ENCODE results near the gene UGT1A10.
"Not testable (repeated sequence)": the region's sequence is repeated elsewhere in the genome, so short reads cannot be mapped to it uniquely, and the experiment has no call there.

UGT1A10 gene

DNA sequence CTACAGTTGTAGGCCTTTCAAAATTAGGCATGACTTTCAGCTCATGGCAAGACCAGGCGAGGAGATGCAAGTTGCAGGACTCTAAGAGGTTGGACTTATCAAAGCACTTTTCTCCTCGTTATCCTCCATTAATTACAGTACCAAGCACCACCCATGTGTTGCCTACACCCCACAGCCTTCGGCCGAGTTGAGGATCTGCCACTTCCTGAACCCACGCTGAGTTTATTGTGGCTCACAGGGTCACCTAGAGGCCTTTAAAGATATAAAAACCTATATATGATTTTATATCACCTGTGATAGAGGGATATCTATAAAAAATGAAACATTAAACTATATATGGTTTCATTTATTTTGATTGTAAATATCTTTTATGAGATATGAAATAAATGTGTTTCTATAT lies 2.6 kb downstream of the UGT1A10 start:
- no peak overlapping the region for H3K27ac Mint-ChIP-seq
- H3K9me3 Mint-ChIP-seq (ENCODE audit: low read depth) = no peaks in the 10 kb centered on the region
- peaks cover 11% of the 10 kb centered on the region for H3K4me1 Mint-ChIP-seq (ENCODE audit: low read depth)
- H3K36me3 Mint-ChIP-seq = peaks cover 2% of the 10 kb centered on the region
- peaks cover 13% of the 10 kb centered on the region for H3K27me3 Mint-ChIP-seq
- H3K4me3 Mint-ChIP-seq = no peak overlapping the region

DNA sequence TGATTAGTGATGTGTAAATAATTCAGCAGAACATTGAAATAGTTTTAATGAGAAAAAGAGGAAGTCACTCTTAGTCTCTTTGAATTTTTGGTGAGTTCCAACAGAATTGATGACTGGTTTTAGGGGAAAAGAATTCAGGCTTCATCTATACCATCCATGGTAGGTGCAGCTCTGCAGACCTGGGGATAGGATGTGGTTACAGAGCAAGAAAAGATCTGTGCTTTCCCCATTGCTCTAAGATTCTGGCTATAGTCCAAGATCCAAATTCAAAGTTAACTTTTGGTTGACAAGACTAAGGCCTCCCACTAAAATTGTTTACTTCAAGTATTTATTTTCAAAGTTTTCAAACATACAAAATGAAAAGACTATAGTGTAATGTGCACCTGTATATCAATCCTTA lies 3.6 kb downstream of the UGT1A10 start:
- H3K4me1 Mint-ChIP-seq (ENCODE audit: low read depth) = peaks cover 11% of the 10 kb centered on the region
- peaks cover 7% of the 10 kb centered on the region for H3K27me3 Mint-ChIP-seq
- no peaks in the 10 kb centered on the region for H3K9me3 Mint-ChIP-seq (ENCODE audit: low read depth)
- H3K36me3 Mint-ChIP-seq = peaks cover 2% of the 10 kb centered on the region
- no peak overlapping the region for H3K27ac Mint-ChIP-seq
- no peak overlapping the region for H3K4me3 Mint-ChIP-seq

DNA sequence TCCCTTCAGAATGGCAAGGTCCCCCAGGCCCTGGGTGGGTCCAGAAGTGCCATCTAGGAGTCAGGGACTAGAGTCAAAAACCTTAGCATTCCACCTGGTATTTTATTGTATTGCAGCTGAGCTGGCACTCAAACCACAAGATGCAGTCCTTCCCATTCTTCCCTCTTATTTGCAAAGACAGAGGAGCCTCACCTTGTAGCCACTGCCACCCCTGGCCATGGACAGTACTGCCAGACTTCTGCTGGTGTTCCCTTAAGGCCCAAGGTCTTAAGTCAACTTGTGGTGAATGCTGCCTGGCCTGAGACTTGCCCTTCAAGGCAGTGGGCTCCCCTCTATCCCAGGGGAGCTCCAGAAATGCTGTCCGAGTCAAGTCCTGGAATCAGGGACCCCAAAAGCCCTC lies 6.9 kb downstream of the UGT1A10 start:
- no peak overlapping the region for H3K27ac Mint-ChIP-seq
- H3K4me3 Mint-ChIP-seq = no peak overlapping the region
- H3K9me3 Mint-ChIP-seq (ENCODE audit: low read depth) = peaks cover 6% of the 10 kb centered on the region
- peaks cover 10% of the 10 kb centered on the region for H3K36me3 Mint-ChIP-seq
- peaks cover 11% of the 10 kb centered on the region for H3K4me1 Mint-ChIP-seq (ENCODE audit: low read depth)
- peaks cover 2% of the 10 kb centered on the region for H3K27me3 Mint-ChIP-seq

DNA sequence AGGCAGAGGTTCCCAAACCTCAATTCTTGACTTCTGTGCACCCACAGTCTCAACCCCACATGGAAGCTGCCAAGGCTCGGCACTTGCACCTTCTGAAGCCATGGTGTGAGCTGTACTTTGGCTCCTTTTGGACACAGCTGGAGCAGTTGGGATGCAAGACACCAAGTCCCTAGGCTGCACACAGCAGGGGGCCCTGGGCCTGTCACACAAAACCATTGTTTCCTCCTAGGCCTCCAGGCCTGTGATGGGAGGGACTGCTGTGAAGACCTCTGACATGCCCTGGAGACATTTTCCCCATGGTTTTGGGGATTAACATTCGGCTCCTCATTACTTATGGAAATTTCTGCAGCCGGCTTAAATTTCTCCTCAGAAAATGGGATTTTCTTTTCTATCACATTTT lies 9.8 kb downstream of the UGT1A10 start:
- not testable (repeated sequence) for H3K4me1 Mint-ChIP-seq (ENCODE audit: low read depth); H3K27me3 Mint-ChIP-seq; H3K4me3 Mint-ChIP-seq; H3K27ac Mint-ChIP-seq; H3K9me3 Mint-ChIP-seq (ENCODE audit: low read depth)
- peaks cover 10% of the 10 kb centered on the region for H3K36me3 Mint-ChIP-seq

DNA sequence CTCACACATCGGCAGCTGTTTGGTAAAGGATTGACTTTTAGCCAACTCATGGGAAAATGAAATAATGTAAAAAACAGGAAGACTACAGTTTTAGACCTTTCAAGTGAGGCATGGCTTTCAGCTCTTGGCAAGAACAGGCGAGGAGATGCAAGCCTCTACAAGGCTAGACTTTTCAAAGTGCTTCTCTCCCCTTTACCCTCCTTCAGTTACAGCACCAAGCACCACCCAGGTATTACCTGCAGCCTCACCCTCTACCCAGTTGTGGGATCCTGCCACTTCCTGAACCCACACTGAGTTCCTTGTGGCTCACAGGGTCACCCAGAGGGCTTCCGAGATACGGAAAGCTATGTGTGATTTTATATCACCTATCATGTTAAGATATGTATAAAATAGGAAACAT lies 14.7 kb downstream of the UGT1A10 start:
- peaks cover 10% of the 10 kb centered on the region for H3K27me3 Mint-ChIP-seq
- H3K36me3 Mint-ChIP-seq = peaks cover 5% of the 10 kb centered on the region
- no peak overlapping the region for H3K27ac Mint-ChIP-seq
- H3K9me3 Mint-ChIP-seq (ENCODE audit: low read depth) = peaks cover 6% of the 10 kb centered on the region
- no peak overlapping the region for H3K4me3 Mint-ChIP-seq
- no peaks in the 10 kb centered on the region for H3K4me1 Mint-ChIP-seq (ENCODE audit: low read depth)

DNA sequence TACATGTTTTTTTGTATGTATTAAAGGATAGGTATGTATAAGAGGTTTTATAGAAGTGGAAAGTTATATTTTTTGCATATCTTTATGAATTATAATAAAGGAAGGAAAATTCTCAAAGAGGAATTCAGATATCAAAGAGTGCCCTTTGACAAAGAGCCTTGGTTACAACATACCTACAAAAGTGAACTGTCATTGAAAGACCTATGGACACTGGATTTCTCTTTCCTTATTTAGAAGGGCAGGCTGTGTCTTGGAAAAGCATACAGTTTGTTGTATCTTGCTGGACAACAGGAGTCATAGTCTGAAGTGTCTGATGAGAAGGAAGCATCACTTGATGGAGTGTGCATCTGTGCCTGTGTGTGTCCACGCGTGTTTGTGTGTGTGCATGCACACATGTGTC lies 15.2 kb downstream of the UGT1A10 start:
- no peak overlapping the region for H3K27ac Mint-ChIP-seq
- H3K36me3 Mint-ChIP-seq = peaks cover 4% of the 10 kb centered on the region
- peaks cover 9% of the 10 kb centered on the region for H3K27me3 Mint-ChIP-seq
- H3K4me1 Mint-ChIP-seq (ENCODE audit: low read depth) = no peaks in the 10 kb centered on the region
- no peak overlapping the region for H3K4me3 Mint-ChIP-seq
- H3K9me3 Mint-ChIP-seq (ENCODE audit: low read depth) = peaks cover 5% of the 10 kb centered on the region

DNA sequence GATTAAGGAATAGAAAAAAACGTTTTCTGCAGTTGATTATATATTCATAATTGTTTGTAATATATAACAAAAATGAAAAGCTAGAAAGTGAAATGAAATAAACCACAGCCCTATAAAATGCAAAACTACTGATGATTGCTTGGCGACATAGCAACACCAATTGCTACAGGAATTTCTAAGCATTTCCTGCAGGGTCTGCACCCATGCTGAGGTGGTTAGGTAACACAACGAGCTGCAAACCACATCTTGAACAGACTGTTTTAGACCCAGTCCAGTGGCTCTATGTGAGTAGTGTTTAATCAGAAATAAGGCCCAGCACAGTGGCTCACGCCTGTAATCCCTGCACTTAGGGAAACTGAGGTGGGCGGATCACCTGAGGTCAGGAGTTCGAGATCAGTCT lies 18.3 kb downstream of the UGT1A10 start:
- H3K4me3 Mint-ChIP-seq = no peak overlapping the region
- no peaks in the 10 kb centered on the region for H3K9me3 Mint-ChIP-seq (ENCODE audit: low read depth)
- H3K27me3 Mint-ChIP-seq = peaks cover 7% of the 10 kb centered on the region
- no peak overlapping the region for H3K27ac Mint-ChIP-seq
- no peaks in the 10 kb centered on the region for H3K36me3 Mint-ChIP-seq
- no peaks in the 10 kb centered on the region for H3K4me1 Mint-ChIP-seq (ENCODE audit: low read depth)

DNA sequence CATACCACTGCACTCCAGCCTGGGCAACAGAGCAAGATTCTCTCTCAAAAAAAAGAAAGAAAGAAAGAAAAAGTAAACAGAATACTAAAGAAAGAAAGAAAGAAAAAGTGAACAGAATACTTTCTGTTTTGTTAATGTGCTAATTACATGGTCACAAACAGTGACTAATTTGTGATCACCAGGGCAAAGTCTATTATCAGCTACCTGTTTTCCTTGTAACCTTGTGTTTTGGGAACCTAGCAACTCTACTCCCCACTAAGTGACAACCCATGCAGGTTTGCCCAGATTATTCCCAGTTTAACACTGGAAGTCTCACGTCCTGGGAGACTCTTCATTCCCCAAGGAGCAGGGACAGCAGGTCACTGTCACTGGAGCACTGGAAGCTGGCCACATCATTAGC lies 18.8 kb downstream of the UGT1A10 start:
- no peaks in the 10 kb centered on the region for H3K36me3 Mint-ChIP-seq
- H3K27me3 Mint-ChIP-seq = peaks cover 7% of the 10 kb centered on the region
- no peak overlapping the region for H3K27ac Mint-ChIP-seq

DNA sequence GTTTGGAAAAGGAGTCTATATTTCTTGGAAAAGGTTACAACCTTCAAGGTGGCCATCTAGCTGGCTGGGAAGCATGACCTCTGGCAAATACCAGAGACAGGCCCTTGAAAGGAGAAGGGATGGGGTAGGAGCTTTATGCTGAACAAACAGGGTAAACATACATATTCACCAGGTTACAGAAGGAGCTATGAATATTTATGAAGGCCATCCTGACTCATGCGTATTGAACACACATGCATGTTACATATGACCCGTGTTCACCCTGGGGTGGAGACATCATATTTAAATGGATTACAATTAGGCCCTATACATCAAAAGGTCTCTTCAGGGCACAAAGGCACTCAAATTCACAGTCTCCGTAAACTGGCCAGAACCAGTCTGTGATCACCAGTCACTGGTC lies 19.7 kb downstream of the UGT1A10 start:
- not testable (repeated sequence) for H3K4me1 Mint-ChIP-seq (ENCODE audit: low read depth); H3K27ac Mint-ChIP-seq; H3K36me3 Mint-ChIP-seq; H3K27me3 Mint-ChIP-seq; H3K4me3 Mint-ChIP-seq; H3K9me3 Mint-ChIP-seq (ENCODE audit: low read depth)

More for the DNA sequence above, 18.8 kb downstream of the UGT1A10 start:
- no peaks in the 10 kb centered on the region for H3K9me3 Mint-ChIP-seq (ENCODE audit: low read depth)
- H3K4me1 Mint-ChIP-seq (ENCODE audit: low read depth) = no peaks in the 10 kb centered on the region
- H3K4me3 Mint-ChIP-seq = no peak overlapping the region

DNA sequence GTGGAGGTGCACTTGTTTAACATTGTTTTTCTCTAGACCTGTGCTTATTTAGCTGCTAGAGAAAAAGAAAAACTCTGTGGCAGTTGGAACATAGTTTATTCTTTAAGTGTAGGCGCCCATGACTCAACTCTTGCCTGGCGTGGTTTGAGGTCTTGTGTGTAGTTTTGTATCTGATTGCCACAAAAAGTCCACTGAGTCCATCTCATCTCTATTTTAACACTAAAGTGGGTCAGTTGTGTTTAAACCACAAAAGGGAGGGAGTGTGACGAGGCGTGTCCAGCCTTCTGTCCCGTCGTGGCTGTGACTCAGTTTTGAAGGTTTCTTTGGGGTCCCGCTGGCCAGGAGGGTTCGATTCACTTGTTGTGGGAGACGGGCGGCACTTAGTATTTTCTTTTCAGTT lies 20.2 kb downstream of the UGT1A10 start:
- Mint-ChIP-seq H3K27ac (no peak overlapping the region), H3K4me1 (ENCODE audit: low read depth) (no peaks in the 10 kb centered on the region), H3K4me3 (no peak overlapping the region), H3K9me3 (ENCODE audit: low read depth) (no peaks in the 10 kb centered on the region), H3K27me3 (peaks cover 3% of the 10 kb centered on the region), H3K36me3 (no peaks in the 10 kb centered on the region)

DNA sequence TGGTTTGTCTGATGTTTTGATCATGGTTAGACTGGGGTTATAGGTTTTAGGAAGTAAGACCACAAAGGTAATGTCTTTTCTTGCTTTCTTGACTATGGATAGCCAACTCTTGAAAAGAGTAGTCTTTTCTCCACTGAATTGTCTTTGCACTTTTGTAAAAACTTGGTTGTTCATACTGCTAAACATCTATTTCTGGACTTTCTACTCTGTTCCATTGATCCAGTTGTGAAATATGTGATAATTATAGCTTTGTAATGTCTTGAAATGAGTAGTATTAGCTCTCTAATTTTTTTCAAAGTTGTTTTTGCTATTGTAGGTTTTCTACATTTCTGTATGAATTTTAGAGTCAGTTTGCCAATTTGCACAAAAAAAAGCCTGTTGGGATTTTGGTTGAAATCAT lies 22.4 kb downstream of the UGT1A10 start:
- peaks cover 2% of the 10 kb centered on the region for H3K36me3 Mint-ChIP-seq
- H3K27me3 Mint-ChIP-seq = peaks cover 14% of the 10 kb centered on the region
- H3K4me1 Mint-ChIP-seq (ENCODE audit: low read depth) = no peaks in the 10 kb centered on the region
- H3K27ac Mint-ChIP-seq = no peak overlapping the region
- no peaks in the 10 kb centered on the region for H3K9me3 Mint-ChIP-seq (ENCODE audit: low read depth)
- no peak overlapping the region for H3K4me3 Mint-ChIP-seq

DNA sequence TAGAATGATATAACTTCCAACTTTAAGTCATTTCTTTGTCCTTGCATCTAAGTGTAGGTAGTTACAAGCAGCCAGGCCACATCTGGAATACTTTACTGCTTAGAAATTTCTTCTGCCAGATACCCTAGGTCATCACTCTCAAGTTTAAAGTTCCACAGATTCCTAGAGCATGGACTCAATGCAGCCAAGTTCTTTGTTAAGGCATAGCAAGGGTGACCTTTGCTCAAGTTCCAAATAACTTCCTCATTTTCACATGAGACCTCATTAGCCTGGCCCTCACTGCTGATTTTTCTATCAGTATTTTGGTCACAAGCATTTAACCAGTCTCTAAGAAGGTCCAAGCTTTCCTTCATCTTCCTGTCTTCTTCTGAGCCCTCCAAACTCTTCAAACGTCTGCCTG lies 27.7 kb downstream of the UGT1A10 start:
- Mint-ChIP-seq H3K4me3 (no peak overlapping the region), H3K9me3 (ENCODE audit: low read depth) (peaks cover 6% of the 10 kb centered on the region), H3K4me1 (ENCODE audit: low read depth) (no peaks in the 10 kb centered on the region), H3K27me3 (peaks cover 23% of the 10 kb centered on the region), H3K36me3 (peaks cover 5% of the 10 kb centered on the region), H3K27ac (no peak overlapping the region)

DNA sequence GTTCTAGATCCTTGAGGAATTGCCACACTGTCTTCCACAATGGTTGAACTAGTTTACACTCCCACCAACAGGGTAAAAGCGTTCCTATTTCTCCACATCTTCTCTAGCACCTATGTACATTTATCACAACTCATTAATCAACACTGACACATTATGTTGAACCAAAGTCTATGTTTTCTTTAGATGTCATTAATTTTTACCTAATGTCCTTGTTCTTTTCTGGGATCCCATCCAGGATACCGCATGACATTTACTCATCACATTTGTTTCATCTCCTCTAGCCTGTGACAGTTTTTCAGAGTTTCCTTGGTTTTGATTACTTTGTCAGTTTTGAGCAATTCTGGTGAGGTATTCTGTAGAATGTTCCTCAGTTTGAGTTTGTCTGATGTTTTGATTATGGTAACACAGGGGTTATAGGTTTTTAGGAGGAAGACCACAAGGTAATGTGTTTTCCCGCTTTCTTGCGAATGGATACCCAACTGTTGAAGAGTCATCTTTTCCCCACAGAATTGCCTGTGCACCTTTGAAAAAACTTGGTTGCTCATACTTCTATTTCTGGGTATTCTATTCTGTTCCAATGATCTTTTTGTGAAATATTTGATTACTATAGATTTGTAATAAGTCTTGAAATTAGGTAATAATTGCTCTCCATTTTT lies 32.5 kb downstream of the UGT1A10 start:
- H3K4me3 Mint-ChIP-seq = no peak overlapping the region

DNA sequence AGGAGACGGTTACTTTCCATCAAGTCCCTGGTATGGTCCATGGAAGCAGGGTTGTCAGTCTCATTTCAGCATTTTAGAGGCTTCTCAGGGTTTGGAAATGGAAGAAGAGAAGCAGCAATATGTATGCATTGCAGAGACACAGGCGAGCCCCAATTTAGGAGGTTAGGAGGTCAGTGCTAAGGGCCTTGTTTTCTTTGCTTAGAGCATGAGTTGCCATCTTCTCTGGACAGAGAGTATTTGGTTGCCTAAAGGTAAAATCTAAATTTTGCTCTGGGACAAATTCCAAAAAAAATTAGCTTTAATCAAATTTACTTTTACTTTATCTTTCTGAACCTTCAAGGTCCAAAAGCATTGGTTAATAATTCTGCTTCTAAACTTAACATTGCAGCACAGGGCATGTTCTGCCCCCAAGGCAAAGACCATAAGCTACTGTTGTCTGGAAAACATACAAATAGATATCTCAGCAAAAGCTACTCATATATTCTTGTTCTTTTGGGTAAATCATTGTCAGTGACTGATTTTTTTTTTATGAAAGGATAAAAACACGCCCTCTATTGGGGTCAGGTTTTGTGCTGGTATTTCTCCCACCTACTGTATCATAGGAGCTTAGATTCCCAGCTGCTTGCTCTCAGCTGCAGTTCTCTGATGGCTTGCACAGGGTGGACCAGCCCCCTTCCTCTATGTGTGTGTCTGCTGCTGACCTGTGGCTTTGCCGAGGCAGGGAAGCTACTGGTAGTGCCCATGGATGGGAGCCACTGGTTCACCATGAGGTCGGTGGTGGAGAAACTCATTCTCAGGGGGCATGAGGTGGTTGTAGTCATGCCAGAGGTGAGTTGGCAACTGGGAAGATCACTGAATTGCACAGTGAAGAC lies 35.3 kb downstream of the UGT1A10 start, which contains the start of gene UGT1A9:
UGT1A9 (plus strand) TSS at position 609 of the 872 bp plus-strand sequence; CDS start at position 646, 37 bp downstream.
- H3K27me3 Mint-ChIP-seq = peaks cover 18% of the 10 kb centered on the region
- no peak within 1 kb of the TSS for H3K4me3 Mint-ChIP-seq
- H3K9me3 Mint-ChIP-seq (ENCODE audit: low read depth) = no peaks in the 10 kb centered on the region
- no peaks in the 10 kb centered on the region for H3K4me1 Mint-ChIP-seq (ENCODE audit: low read depth)
- no peak within 1 kb of the TSS for H3K27ac Mint-ChIP-seq
- H3K36me3 Mint-ChIP-seq = peaks cover 6% of the 10 kb centered on the region

More for the DNA sequence above, 32.5 kb downstream of the UGT1A10 start:
- H3K9me3 Mint-ChIP-seq (ENCODE audit: low read depth) = peaks cover 6% of the 10 kb centered on the region
- H3K36me3 Mint-ChIP-seq = peaks cover 6% of the 10 kb centered on the region
- H3K27ac Mint-ChIP-seq = no peak overlapping the region
- peaks cover 23% of the 10 kb centered on the region for H3K27me3 Mint-ChIP-seq
- no peaks in the 10 kb centered on the region for H3K4me1 Mint-ChIP-seq (ENCODE audit: low read depth)

DNA sequence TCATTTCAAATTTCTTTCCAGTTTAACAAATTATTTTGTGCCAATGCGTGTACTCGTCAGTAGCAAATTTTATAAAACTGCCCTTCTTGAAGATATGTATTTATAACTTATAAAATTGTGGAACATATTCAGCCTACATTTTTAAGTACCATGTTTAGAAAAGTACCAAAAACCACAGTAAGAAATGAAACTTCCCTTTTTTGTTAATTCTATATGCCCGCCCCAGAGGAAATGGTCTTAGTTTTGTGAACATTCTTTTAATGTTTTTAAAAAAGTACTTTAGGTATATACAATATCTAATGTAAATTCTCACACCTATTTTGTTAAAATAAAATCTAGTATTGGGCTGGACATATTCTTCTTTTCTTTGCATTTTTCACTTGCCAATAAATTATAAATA lies 36.6 kb downstream of the UGT1A10 start:
- H3K27me3 Mint-ChIP-seq = peaks cover 20% of the 10 kb centered on the region

More for the DNA sequence above, 36.6 kb downstream of the UGT1A10 start:
- no peak overlapping the region for H3K4me3 Mint-ChIP-seq
- no peaks in the 10 kb centered on the region for H3K4me1 Mint-ChIP-seq (ENCODE audit: low read depth)
- H3K36me3 Mint-ChIP-seq = peaks cover 6% of the 10 kb centered on the region
- no peak overlapping the region for H3K27ac Mint-ChIP-seq
- H3K9me3 Mint-ChIP-seq (ENCODE audit: low read depth) = no peaks in the 10 kb centered on the region

Measured in activated naive CD8-positive, alpha-beta T cell (primary cell).